GF-D8 (cell line): ENCODE measurements around the gene CLDN7.

Source experiments
- DNase-seq: peaks from one replicate; lab custom pipeline; 2025; lab: John Stamatoyannopoulos, UW

CLDN7 gene

DNA sequence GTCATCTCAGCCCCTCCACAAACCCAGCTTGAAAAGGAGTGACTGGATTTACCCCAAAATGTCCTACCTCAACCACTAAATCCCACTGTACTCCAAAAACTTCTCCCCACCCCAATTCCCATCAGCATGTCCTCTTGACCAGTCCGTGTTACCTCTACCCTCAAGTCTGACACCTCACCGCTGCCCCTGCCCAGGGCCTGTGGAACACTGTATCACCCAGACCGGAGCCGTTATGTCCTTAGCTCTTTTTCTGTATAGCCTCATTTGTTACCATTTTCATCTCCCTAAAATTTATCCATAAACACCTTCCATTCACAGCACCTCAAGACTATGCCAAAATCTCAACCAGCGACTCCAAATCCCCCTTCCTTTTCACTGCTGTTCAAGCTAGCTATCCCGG is 25.5 kb downstream of the CLDN7 start:
- no peak for DNase-seq

DNA sequence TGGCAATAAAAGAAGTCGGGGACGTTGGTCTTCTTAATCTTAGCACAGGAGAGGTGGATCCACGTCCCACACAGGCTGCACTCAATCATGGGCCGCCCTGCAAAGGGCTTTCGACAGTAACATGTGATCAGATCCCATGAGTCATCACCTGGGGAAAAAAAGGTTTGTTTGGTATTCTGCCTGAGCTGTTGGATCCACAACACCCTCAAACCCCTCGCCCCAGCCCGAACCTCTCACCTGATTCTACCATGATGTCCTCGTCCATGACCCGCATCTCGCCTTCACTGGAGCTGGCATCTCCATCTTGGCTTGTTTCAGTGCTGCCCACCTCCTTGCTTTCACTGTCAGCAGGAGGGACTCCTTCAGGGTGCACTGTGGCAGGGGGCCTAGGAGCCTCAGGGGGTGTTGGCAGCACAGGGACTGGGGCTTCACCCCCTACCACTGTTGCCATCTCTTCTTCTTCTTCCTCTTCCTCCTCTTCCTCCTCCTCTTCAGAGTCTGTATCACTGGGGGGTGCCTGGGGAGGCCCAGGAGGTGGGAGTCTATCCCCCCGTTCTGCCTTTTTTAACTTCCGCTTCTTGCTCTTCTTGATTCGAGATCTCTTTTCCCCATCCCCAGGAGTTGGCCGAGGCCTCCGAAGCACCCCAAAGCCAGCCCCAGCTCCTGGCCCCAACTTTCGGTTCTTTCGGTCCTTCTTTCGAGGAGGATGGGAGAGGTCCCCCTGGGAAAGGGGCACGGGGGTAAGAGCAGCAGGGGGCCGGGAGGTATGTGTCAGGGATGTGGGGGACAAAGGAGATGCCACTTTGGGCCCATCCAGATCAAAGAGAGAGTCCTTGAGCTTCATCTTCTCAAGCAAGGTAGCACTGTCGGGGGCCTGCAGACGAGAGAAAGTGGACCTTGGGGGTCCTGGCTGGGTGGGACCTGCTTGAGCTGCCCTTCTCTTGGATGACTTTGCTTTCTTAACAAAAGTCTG is 26.3 kb downstream of the CLDN7 start:
- no peak for DNase-seq

DNA sequence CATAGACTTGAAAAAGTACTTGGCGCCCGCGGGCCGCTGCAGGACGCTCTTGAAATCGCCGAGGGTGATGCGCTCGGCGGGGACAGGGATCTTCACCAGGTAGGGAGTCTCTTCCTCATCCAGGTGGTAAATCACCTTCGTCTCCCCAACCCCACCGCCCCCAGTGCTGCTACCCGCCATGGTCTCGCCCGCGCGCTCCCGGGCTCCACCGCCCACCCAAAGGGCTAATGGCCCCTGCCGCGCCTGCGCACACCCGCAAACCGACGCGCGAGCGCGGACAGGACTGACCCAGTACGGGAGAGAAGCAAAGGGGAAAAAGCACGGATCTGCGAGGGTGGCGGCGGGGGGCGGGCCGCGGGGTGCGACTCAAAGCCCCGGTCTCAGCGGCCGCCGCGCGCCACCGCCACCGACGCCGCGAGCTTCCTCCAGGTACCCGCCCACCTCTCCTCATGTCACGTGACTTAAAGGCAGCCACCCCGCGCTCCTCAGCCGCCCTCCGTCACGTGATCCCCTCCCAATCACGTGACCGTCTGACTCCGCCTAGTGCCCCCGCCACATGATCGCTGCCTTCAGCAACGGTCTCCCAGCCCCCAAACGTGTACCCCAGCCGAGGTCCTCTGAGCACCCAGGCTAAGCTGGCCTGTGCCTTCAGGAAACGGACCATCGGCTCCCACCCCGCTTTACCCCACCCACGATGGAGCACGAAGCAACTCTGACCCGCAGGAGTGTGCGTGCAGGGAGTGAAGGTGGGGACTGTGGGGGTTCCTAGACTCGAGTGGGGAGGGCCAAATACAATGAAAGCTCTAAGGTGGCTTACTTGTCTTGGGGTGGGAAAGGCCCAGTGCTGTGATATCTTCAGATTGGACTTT is 28.0 kb downstream of the CLDN7 start, which contains the start of gene DVL2:
TSS of gene DVL2 (minus strand) at position 435 of the 869 bp plus-strand sequence. CDS start at position 180, 255 bp downstream.
- peak; percentile 58 for DNase-seq

DNA sequence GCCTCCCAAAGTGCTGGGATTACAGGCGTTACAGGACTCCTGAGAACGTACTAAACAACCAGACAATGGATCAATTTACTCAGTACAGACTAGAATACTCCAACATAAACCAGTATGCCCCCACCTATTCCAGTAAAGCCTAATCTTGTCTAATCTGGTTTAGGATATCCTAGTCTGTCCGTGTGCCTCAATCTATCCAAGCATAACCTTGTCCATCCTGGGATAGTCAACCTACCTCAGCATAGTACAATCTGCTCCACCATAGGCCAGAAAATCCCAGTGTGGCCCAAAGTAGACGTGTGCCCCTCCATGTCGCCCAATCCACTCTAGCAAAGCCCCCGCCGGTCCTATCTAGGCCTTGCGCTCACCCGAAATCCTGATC is 28.6 kb downstream of the CLDN7 start:
- no peak for DNase-seq

DNA sequence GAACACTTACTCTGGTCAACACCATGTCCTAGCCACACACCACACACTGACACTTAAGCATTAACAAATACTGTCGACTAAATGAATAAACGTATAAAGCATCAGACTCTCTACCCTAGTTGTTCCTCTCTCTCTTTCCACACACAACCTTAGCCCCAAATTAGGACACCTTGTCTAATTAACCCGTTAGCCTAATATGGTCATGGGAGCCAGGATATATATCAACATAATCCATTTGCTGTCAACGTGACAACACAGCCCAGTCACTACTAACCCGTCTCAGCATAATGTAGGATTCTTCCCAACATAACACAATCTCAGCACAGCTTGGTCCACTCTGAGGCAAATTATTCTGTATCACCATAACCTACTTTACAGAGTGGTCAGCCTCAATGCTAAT is 30.2 kb downstream of the CLDN7 start:
- no peak for DNase-seq

DNA sequence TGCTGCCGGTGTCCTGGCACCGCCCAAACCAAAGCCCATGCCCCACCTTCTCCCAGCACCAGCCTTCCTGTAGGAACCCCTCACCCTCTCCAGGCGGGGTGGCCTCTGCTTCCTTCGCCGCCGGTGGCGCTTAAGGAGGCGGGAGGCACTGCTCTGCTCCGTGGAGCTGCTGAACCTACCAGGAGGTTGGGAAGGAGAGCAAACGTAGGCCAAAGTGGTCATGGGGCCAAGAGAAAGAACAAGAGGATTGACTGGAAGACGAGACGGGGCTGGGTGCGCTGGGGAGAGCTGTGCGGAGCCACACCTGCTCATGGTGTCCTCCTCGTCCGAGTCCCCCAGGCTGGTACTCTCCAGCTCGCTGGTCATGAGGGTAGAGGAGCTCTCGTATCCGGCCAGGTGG is 32.8 kb downstream of the CLDN7 start:
- no peak for DNase-seq

DNA sequence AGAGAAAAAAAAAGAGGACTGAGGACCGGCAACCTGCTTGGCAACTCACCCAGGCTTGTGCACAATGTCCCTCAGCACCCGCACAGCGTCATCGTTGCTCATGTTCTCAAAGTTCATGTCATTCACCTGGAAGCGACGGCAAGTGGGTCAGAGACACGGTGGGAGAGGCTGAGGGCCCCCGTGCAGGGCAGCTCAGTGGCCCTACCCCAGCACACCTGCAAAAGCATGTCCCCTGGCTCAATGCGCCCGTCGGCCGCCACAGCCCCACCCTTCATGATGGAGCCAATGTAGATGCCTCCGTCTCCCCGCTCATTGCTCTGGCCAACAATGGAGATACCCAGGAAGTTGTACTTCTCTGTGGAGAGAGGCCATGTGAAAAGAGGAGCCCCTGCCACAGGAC is 33.4 kb downstream of the CLDN7 start:
- DNase-seq: no peak

DNA sequence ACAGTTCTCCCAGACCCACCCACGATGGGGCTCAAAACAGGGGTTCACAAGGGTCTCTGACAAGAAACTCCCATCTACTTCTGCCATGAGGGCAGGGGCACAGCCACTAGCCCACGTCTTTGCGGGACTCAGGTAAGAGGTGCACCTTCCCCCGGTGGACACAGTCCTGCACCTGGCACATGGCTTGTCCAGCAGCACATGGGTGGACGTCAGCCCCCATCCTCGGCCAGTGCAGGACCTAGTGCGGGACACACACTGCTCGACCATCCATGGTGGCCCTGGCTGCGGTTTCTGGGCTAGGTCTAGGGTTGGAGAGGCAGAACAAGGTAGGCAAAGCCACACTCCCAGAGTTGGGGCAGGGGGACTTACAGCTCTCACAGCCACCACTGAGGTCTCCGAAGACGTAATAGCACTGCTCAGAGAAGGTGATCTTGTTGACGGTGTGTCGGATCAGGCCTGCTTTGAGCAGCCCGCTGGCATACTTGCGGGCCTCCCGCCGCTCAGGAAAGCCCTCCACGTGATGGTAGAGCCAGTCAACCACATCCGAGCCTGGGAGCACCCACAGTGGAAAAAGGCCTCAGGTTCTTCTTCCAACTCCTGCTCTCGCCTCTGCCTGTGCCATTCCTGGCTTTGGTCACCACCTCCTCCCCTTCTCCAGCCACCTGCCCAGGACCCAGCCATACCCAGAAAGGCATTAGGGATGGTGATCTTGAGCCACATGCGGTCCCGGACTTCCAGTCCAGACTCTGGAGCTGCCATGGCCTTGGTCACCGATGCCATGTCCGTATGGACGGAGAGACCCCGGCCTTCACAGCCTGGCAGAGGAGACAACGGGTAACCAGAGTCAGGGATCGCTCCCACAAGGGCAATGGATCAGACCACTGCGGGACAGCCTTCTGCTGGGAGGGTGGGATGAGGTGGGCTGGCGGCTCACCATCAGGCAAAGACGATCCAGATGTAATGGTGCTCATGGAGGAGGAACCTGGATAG is 35.3 kb downstream of the CLDN7 start:
- DNase-seq: no peak

DNA sequence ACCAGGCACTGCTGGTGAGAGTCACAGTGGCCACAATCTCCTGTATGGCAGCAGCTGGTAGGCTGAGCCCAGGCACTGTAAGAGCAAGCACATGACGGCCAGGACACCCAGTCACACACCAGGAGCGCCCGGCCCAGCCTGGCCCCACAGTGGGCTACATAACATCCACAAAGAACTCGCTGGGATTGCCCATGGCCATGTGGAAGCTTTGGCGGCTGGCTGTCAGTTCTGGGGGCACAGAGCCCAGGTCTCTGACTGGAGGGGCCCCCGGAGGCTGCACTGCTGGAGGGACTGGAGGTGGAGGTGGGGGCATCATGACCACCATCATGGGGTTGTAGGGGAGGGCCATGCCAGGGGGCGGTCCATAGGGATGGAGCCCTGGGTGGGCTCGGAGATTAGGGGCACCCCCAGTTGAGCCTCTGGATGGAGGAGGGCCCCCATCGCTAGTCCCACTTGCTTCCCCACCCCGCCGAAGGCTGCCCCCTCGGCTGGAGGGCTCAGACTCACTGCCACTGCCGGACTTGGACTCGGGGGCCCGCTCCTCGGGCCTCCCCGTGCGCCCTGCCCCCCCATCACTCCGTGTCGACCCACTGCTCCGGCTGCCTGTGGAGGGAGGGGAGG is 36.5 kb downstream of the CLDN7 start:
- DNase-seq: no peak

DNA sequence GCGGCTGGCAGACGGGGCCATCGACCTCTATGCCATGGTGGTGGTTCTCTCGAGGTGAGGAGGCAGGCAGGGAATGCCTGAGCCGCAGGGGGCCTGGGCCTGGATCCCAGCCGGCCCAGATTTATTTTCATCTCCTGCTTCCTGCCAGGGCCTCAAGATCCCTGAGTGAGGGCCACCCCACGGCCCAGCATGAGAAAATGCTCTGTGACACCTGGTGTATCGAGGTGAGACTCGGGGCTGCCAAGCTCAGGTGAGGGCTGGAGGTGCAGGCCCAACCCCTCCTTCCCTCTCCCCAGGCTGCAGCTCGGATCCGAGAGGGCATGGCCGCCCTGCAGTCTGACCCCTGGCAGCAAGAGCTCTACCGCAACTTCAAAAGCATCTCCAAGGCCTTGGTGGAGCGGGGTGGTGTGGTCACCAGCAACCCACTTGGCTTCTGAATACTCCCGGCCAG is 37.6 kb downstream of the CLDN7 start:
- no peak for DNase-seq

DNA sequence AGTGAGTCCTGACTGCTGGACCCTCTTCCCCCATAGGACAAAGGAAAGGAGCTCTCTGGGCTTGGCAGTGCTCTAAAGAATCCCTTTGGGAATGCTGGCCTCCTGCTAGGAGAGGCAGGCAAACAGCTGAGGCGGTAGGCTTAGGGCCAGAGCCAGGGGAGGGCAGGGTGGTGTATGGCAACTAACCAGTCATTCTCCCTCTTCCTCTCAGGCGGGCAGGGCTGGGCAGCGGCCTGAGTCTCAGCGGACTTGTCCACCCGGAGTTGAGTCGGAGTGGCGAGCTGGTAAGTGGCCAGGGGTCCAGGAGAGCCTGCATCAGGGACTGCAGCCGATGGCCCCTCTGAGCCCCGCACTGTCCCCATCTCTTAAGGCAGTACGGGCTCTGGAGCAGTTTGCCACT is 38.2 kb downstream of the CLDN7 start:
- no peak for DNase-seq

DNA sequence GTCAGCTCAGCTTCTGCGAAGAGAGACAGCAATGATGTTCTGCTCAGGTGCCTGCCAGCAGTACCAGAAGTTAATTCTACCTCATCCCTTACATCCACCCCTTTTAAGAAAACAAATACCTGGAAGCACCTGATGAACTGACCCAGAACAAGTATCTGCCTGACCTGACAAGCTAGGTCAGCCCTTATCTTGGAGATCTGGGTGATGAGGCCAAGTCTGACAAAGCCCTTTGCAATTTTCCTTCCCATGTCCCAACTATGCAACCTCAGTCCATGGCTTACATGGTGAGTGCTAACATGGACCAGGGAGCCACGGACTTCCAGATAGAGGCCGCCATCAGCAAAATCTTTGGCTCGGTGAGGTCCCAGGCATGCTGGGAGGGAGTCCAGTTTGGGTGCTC is 38.9 kb downstream of the CLDN7 start:
- no peak for DNase-seq

DNA sequence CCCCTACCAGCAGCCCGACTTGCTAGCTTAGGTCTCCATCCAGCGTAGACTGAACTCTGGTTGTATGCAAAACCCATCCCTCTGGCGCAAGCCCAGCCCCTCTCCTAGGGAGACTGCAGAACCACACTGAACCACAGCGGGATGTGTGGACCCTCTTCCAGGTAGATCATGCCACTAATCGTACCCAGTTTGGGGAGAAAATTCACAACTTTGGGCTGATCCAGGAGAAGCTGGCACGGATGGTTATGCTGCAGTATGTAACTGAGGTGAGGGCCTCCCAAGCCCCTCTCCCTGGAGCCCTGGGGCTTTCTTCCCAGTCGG is 39.3 kb downstream of the CLDN7 start:
- DNase-seq: no peak

DNA sequence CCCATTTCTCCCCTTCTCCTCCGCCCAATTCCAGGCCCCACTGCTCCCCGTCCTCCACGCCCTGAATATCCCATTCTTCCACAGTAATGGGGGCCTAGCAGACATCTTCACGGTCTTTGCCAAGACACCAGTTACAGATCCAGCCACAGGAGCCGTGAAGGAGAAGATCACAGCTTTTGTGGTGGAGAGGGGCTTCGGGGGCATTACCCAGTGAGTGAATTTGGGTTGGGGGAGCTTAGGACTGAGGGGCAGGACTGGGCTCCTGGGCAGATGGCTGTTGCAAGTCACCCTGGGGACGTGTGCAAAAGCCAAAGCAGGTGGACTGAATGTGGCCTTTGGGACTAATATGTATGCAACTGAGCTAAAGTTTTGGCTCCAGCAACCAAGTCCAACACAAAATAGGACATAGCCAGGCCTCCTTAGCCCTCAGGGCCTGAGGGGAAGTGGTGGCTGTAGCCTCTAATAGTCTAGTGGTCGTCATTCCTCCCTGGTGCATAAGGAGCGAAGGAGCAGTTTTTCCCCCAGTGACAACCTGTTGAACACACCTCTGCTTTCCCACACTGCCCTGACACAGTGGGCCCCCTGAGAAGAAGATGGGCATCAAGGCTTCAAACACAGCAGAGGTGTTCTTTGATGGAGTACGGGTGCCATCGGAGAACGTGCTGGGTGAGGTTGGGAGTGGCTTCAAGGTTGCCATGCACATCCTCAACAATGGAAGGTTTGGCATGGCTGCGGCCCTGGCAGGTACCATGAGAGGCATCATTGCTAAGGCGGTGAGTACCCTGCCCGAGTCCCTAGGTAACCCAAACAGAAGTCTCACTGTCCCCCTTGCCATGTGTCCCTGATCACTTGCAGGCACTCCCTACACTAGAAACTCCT is 39.9 kb downstream of the CLDN7 start:
- no peak for DNase-seq

DNA sequence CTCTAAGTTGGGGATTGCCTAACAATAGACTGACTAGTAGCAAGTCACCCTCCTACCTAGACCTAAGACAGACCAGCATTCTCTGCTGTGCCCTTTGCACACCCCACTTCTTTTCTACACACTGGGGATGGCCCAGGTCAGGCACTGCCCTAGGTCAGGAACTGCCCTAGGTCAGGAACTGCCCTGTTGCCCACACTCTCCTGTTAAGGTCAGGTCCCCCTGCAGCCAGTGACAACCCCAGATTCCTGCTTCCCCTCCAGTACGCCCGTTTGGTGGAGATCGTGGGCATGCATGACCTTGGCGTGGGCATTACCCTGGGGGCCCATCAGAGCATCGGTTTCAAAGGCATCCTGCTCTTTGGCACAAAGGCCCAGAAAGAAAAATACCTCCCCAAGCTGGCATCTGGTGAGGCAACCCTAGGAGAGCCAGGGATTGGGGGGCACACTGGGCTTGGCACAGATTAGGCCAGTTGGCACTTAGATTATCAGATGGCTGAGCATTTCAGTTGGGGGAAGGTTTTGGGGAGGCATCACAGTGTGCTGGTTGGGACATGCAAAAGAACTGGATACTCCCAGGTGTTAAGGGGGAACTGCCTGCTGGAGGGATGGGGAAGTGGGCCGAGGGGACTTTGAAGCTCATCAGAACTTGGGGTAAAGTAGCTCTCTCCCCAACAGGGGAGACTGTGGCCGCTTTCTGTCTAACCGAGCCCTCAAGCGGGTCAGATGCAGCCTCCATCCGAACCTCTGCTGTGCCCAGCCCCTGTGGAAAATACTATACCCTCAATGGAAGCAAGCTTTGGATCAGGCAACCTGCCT is 40.8 kb downstream of the CLDN7 start:
- no peak for DNase-seq

DNA sequence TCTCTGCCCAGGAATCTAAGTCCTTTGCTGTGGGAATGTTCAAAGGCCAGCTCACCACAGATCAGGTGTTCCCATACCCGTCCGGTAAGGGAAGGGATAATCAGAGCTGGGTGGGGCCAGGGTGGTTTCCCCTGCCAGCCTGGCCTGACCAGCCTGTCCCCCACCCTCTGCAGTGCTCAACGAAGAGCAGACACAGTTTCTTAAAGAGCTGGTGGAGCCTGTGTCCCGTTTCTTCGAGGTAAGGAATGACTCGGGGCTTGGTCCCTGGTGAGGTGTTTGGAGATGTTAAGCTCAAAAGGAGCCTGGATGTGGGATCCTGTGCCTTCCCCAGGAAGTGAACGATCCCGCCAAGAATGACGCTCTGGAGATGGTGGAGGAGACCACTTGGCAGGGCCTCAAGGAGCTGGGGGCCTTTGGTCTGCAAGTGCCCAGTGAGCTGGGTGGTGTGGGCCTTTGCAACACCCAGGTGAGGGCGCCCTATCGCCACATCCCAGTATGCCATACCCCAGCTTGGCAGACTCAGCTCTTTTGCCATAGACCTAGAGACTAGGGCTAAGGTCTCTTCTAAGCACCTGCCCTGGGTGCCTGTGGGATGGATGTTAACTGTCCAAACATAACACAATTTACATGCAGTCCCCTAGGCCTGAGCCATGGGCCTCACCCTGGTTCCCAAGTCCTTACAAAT is 41.5 kb downstream of the CLDN7 start:
- peak; percentile 4 for DNase-seq

DNA sequence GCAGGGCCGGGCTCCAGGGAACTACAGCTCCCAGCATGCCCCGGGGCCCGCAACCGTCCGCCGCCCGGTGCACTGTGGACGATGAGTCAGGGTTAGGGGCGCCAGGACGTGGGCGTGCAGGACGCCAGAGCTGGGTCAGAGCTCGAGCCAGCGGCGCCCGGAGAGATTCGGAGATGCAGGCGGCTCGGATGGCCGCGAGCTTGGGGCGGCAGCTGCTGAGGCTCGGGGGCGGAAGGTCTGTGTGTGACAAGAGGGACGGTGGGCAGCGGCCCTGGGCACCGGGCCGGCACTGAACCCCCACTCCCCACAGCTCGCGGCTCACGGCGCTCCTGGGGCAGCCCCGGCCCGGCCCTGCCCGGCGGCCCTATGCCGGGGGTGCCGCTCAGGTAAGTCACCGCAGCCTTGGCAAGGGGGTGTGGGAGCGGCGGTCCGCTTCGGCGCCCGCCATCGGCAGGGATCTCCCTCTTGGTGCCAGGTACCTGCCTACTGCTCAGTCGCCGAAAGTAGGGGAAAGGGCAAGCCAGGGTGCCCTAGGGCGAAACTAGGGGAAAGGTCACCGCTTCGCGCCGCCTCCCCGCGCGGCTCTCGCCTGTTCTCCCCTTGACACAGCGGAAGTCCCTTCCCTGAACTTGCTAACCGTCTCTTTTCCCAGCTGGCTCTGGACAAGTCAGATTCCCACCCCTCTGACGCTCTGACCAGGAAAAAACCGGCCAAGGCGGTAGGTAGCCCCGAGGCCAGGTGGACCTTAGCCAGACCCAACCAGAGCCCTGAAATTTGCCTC is 42.3 kb downstream of the CLDN7 start, which contains the start of the genes ACADVL and DLG4:
TSS of gene ACADVL (plus strand) at position 127 of the 781 bp plus-strand sequence. CDS start at position 174, 47 bp downstream.
TSS of gene DLG4 (minus strand) at position 25 of the 781 bp plus-strand sequence.
- no peak for DNase-seq
